Measurements from ENCODE around the gene TVP23C. TPM values are rescaled to one million over a fixed set of nuclear protein-coding genes. Genes with fewer than 3 reads are reported as not detected.

Gene TVP23C
- total RNA-seq, 1 experiment from 2014 or later: 16.9 TPM

DNA sequence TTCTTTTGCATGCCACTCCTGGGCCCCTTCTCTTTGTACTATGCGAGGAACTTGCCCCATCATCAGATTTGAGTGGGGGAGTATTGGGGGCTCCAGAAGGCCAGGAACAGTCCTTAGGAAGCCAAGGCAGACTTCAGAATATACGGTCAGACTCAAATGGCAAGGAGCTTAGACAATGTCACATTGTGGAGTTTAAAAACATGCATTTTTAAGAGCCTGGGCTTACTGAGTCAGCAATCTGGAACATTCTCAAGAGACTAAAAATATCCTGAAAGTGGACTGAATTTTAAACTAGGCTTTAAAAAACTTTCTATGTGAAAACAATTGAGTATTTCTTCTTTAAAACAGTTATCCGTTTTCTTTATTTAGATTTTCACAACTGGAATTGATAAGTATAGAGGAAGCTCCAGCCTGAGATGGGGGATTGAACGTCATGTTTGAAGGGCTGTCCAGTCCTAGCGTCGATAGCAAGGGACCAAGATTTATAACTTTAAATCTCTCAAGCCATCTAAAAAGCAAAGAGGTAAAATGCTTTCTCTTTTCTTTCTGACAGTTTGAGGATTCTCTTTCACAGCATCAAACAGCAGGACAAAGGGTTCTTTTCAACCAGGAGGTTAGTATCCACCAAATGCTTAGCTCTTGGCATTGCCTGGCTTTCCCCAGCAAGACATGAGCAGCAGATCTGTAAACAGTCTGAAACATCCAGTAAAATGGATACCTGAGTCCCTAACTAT, 50.1 kb downstream of the TVP23C start:
- Histone ChIP-seq H3K27me3 (ENCODE audit: insufficient read depth, low read length) (no peaks in the 10 kb centered on the region), H3K79me2 (ENCODE audit: insufficient read depth, low read length) (no peaks in the 10 kb centered on the region), H3T11ph (ENCODE audit: low read length) (no peak overlapping the region), H2BK12ac (ENCODE audit: insufficient read length, low read depth, low read length) (no peak overlapping the region), H3K56ac (ENCODE audit: insufficient read length, low read depth, low read length) (no peak overlapping the region), H3K9me3 (ENCODE audit: control insufficient read depth, low read depth, low read length) (no peaks in the 10 kb centered on the region), H3K79me1 (ENCODE audit: insufficient read depth, low read depth, low read length, poor library complexity, severe bottlenecking) (no peaks in the 10 kb centered on the region), H3K14ac (ENCODE audit: insufficient read depth, low read length) (no peak overlapping the region), H3K4me1 (ENCODE audit: insufficient read depth, low read length) (no peaks in the 10 kb centered on the region), H4K5ac (ENCODE audit: insufficient read length, low read depth, low read length) (no peak overlapping the region), H4K20me1 (ENCODE audit: control insufficient read depth, insufficient read depth, insufficient read length) (no peaks in the 10 kb centered on the region), H3K4me2 (ENCODE audit: insufficient read depth, insufficient read length, low read length) (no peak overlapping the region), H3K27ac (ENCODE audit: insufficient read length, low read depth, low read length) (no peak overlapping the region), H2BK20ac (ENCODE audit: low read depth, low read length, poor library complexity, severe bottlenecking) (no peak overlapping the region), H3K23me2 (ENCODE audit: insufficient read length, low read depth, low read length, poor library complexity, severe bottlenecking) (no peaks in the 10 kb centered on the region), H2BK120ac (ENCODE audit: low read depth, low read length, poor library complexity, severe bottlenecking) (no peak overlapping the region), H3K23ac (ENCODE audit: insufficient read length, low read depth, low read length) (no peak overlapping the region), H3K4ac (ENCODE audit: low read depth, low read length) (no peak overlapping the region), H3K9ac (ENCODE audit: extremely low read depth, insufficient read length, low read length) (no peak overlapping the region), H2AFZ (ENCODE audit: low read length) (no peak overlapping the region), H4K8ac (replicated peaks; ENCODE audit: insufficient read length, low read depth, low read length) (no peak overlapping the region), H4K91ac (ENCODE audit: insufficient read length, low read depth, low read length) (no peak overlapping the region), H3K18ac (ENCODE audit: insufficient read length, low read depth, low read length) (no peak overlapping the region), H2AK5ac (ENCODE audit: insufficient read length, low read length) (no peak overlapping the region), H2BK5ac (ENCODE audit: insufficient read length, low read length) (no peak overlapping the region), H2BK15ac (ENCODE audit: low read depth, low read length) (no peak overlapping the region)
- no CpG with 5 or more reads among the region's 6 CpGs for WGBS (ENCODE audit: extremely low coverage, insufficient read length, low lambda C conversion rate)
- Mint-ChIP-seq H3K36me3 (ENCODE audit: insufficient read depth in 1 of 3, low read depth in 3 of 3) (peaks cover 19 to 49% (median 22%) of the 10 kb centered on the region in 3 experiments; a peak in 6 of 7 replicates), H3K27me3 (ENCODE audit: low read depth) (no peaks in the 10 kb centered on the region), H3K27ac (no peak overlapping the region; a peak in 1 of 7 replicates), H3K4me1 (no peaks in the 10 kb centered on the region), H3K4me3 (no peak overlapping the region), H3K9me3 (no peaks in the 10 kb centered on the region)
- TF ChIP-seq, protein P1, sequence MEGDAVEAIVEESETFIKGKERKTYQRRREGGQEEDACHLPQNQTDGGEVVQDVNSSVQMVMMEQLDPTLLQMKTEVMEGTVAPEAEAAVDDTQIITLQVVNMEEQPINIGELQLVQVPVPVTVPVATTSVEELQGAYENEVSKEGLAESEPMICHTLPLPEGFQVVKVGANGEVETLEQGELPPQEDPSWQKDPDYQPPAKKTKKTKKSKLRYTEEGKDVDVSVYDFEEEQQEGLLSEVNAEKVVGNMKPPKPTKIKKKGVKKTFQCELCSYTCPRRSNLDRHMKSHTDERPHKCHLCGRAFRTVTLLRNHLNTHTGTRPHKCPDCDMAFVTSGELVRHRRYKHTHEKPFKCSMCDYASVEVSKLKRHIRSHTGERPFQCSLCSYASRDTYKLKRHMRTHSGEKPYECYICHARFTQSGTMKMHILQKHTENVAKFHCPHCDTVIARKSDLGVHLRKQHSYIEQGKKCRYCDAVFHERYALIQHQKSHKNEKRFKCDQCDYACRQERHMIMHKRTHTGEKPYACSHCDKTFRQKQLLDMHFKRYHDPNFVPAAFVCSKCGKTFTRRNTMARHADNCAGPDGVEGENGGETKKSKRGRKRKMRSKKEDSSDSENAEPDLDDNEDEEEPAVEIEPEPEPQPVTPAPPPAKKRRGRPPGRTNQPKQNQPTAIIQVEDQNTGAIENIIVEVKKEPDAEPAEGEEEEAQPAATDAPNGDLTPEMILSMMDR (conservative IDR thresholded peaks at IDR 0.05): no peak
- DNase-seq: no peak

Measured in H9 (cell line).